CD4-positive, alpha-beta T cell (primary cell): ENCODE results near the gene ZNF621. TPM values are rescaled to one million over a fixed set of nuclear protein-coding genes. Genes with fewer than 3 reads are reported as not detected.

ENCODE experiments used
- ATAC-seq: fragments of 200-7000 bp; cut with Tn5 transposase; one replicate; pipeline ENCODE4 v1.10.0; 2022; ENCODE audit warnings: mild to moderate bottlenecking; ENCODE audit not compliant: poor library complexity
- CTCF ChIA-PET: fragments of 350-600 bp; sonication (Branson Sonifier 250); formaldehyde crosslinking; loops from one replicate; lab custom pipeline; 2021; ENCODE audit warnings: antibody characterized with exemption, inconsistent platforms; lab: Charles Lee
- POLR2A ChIA-PET: fragments of 350-600 bp; sonication (Branson Sonifier 250); formaldehyde crosslinking; loops from one replicate; lab custom pipeline; 2021; ENCODE audit warnings: antibody characterized with exemption, inconsistent platforms; lab: Charles Lee
- DNase-seq, 14 experiments: peaks; one replicate each; pipeline ENCODE4 v3.0.0-alpha.2; 2013 to 2020; ENCODE audit warnings: mixed read lengths in 2 of 14
- H3K27ac ChIP-seq, 2 donors: one replicate each; pipeline versions ENCODE4 v1.5.1 to v1.7.0; 2013; ENCODE audit warnings: low read length in 2 of 2, low read depth in 1 of 2, mild to moderate bottlenecking in 1 of 2
- H3K27me3 ChIP-seq, 2 experiments: 1 replicate in 1 of 2; 2 replicates in 1 of 2; pipeline versions ENCODE4 v1.6.1 to v1.7.0; 2013; ENCODE audit warnings: low read length in 2 of 2, control low read depth in 1 of 2, mild to moderate bottlenecking in 1 of 2, moderate library complexity in 1 of 2; ENCODE audit not compliant: insufficient read depth in 2 of 2, control insufficient read depth in 1 of 2
- H3K36me3 ChIP-seq: one replicate; pipeline ENCODE4 v1.6.1; 2013; ENCODE audit warnings: low read length, control low read depth; ENCODE audit not compliant: insufficient read depth
- H3K4me1 ChIP-seq: one replicate; pipeline ENCODE4 v1.6.1; 2013; ENCODE audit warnings: low read length, control low read depth; ENCODE audit not compliant: insufficient read depth
- H3K4me3 ChIP-seq: one replicate; pipeline ENCODE4 v1.5.1; 2013; ENCODE audit warnings: mild to moderate bottlenecking, low read length, moderate library complexity
- H3K9me3 ChIP-seq, 2 experiments: 1 replicate in 1 of 2; 2 replicates in 1 of 2; pipeline versions ENCODE4 v1.6.1 to v1.7.0; 2013; ENCODE audit warnings: low read length in 2 of 2, mild to moderate bottlenecking in 2 of 2, control low read depth in 1 of 2, moderate library complexity in 1 of 2; ENCODE audit not compliant: control insufficient read depth in 1 of 2, insufficient read depth in 1 of 2
- H3K27ac Mint-ChIP-seq: one replicate; pipeline ENCODE4 v1.8.0; 2020; ENCODE audit warnings: mixed read lengths
- H3K27me3 Mint-ChIP-seq: one replicate; pipeline ENCODE4 v1.8.0; 2021; ENCODE audit warnings: mixed read lengths
- H3K36me3 Mint-ChIP-seq: one replicate; pipeline ENCODE4 v1.8.0; 2021; ENCODE audit warnings: low read depth, mixed read lengths
- H3K4me1 Mint-ChIP-seq: one replicate; pipeline ENCODE4 v1.8.0; 2021; ENCODE audit warnings: low read depth, mixed read lengths
- H3K4me3 Mint-ChIP-seq: one replicate; pipeline ENCODE4 v1.8.0; 2020; ENCODE audit warnings: mild to moderate bottlenecking, mixed read lengths
- H3K9me3 Mint-ChIP-seq: one replicate; pipeline ENCODE4 v1.8.0; 2020; ENCODE audit warnings: mixed read lengths
- CTCF ChIP-seq: fragments of 200-600 bp; IDR thresholded peaks from one replicate; pipeline ENCODE4 v1.8.0; 2022; ENCODE audit warnings: antibody characterized with exemption, mild to moderate bottlenecking
- intact Hi-C, 2 experiments: fragments of 100-400 bp; cut with DNase I in 1 of 2; cut with micrococcal nuclease in 1 of 2; formaldehyde crosslinking; loops; one replicate each; pipeline versions ENCODE4 v1.15.1 to v1.9.0; 2023 to 2025; cut with DNase I, micrococcal nuclease
- total RNA-seq, 174 experiments: library from RNA in 2 of 174; stranded (reverse) in 2 of 174; gene quantifications; one replicate each; pipeline ENCODE4 v1.2.3 and lab custom pipeline; 2021 to 2026

The ZNF621 gene
- total RNA-seq, 2 experiments from 2014 or later, result 8.6 to 8.8 TPM

- H3K9me3 Mint-ChIP-seq, result no peaks in the 10 kb centered on the region
- ChIA-PET CTCF (no interaction called here), POLR2A (interaction anchor here (1.3 to 2.2 kb wide), 6 partner anchors 13 to 46 kb away, joined by 6 to 17 read pairs (median 12); partner anchors contain the start of genes RPL14 and ZNF620)
- ATAC-seq, result no peak
- peaks cover 28% of the 10 kb centered on the region for H3K36me3 ChIP-seq
- H3K4me1 ChIP-seq, result peaks cover 25% of the 10 kb centered on the region
- H3K4me3 ChIP-seq, result peak overlapping the region; percentile 80
- peak overlapping the region; percentile 64 for H3K27ac Mint-ChIP-seq
- peak overlapping the region; percentile 87 for H3K4me3 Mint-ChIP-seq
- H3K4me1 Mint-ChIP-seq, result peaks cover 31% of the 10 kb centered on the region
- H3K27me3 Mint-ChIP-seq, result no peaks in the 10 kb centered on the region
- H3K27me3 ChIP-seq, result no peaks in the 10 kb centered on the region
- peaks cover 54% of the 10 kb centered on the region for H3K36me3 Mint-ChIP-seq
- intact Hi-C loops, result loop anchor here (1.0 to 5.0 kb wide), 4 partner anchors 17 to 170 kb away; partner anchors contain the start of genes EIF1B (in 1 of the 2) and ZNF621 (in 1 of the 2)
- no peak for TF ChIP-seq CTCF
- H3K27ac ChIP-seq, result no peak overlapping the region
- H3K9me3 ChIP-seq, result no peaks in the 10 kb centered on the region
- no peak for DNase-seq
These were observed 47.1 kb upstream of the ZNF621 start for GRCh38 chr3:40477666-40478065.

GRCh38 chr3:40487172-40487571 is 37.6 kb upstream of the ZNF621 start:
- ChIA-PET POLR2A (no interaction called here), CTCF (no interaction called here)
- no peak overlapping the region for H3K27ac Mint-ChIP-seq
- intact Hi-C loops, result no loop called here
- DNase-seq (no peak), ATAC-seq (no peak)
- no peak for TF ChIP-seq CTCF
- no peaks in the 10 kb centered on the region for H3K27me3 Mint-ChIP-seq
- Histone ChIP-seq H3K4me3 (no peak overlapping the region), H3K36me3 (peaks cover 36% of the 10 kb centered on the region), H3K27ac (no peak overlapping the region), H3K4me1 (peaks cover 14% of the 10 kb centered on the region), H3K9me3 (peaks cover 3 to 22% of the 10 kb centered on the region in 2 experiments), H3K27me3 (no peaks in the 10 kb centered on the region)
- peaks cover 68% of the 10 kb centered on the region for H3K36me3 Mint-ChIP-seq
- no peak overlapping the region for H3K4me3 Mint-ChIP-seq
- H3K9me3 Mint-ChIP-seq, result peaks cover 14% of the 10 kb centered on the region
- H3K4me1 Mint-ChIP-seq, result peaks cover 11% of the 10 kb centered on the region

GRCh38 chr3:40490916-40491315 is 33.8 kb upstream of the ZNF621 start:
- Mint-ChIP-seq H3K27ac (no peak overlapping the region), H3K36me3 (peaks cover 36% of the 10 kb centered on the region), H3K4me3 (no peak overlapping the region), H3K9me3 (peaks cover 14% of the 10 kb centered on the region), H3K4me1 (no peaks in the 10 kb centered on the region), H3K27me3 (no peaks in the 10 kb centered on the region)
- H3K36me3 ChIP-seq, result peaks cover 17% of the 10 kb centered on the region
- POLR2A ChIA-PET, result no interaction called here
- ATAC-seq, result no peak
- H3K27me3 ChIP-seq, result no peaks in the 10 kb centered on the region
- H3K27ac ChIP-seq, result no peak overlapping the region
- intact Hi-C loops, result no loop called here
- no peak for DNase-seq
- no peak for TF ChIP-seq CTCF
- peaks cover 3 to 21% of the 10 kb centered on the region in 2 experiments for H3K9me3 ChIP-seq
- CTCF ChIA-PET, result no interaction called here
- no peak overlapping the region for H3K4me3 ChIP-seq
- no peaks in the 10 kb centered on the region for H3K4me1 ChIP-seq
